Right cardiac atrium (tissue), 5 donors: Measurements from ENCODE around the gene PACS1. TPM values are rescaled to one million over a fixed set of nuclear protein-coding genes. Genes with fewer than 3 reads are reported as not detected.
"Not testable (repeated sequence)": the region's sequence is repeated elsewhere in the genome, so short reads cannot be mapped to it uniquely, and the experiment has no call there.

Experiments
- ATAC-seq, 2 donors: fragments of 200-7000 bp; cut with Tn5 transposase; one replicate each; pipeline versions ENCODE4 v1.8.0 to v1.9.1; 2020; ENCODE audit warnings: moderate library complexity in 2 of 2, mild to moderate bottlenecking in 1 of 2
- DNase-seq, 3 donors: peaks; one replicate each; pipeline ENCODE4 v3.0.0-alpha.2; 2020
- H3K27ac ChIP-seq: one replicate; pipeline ENCODE4 v1.5.1; 2013; ENCODE audit warnings: mild to moderate bottlenecking, low read length, control low read depth, moderate library complexity
- H3K27me3 ChIP-seq: one replicate; pipeline ENCODE4 v1.6.1; 2013; ENCODE audit not compliant: control insufficient read depth, insufficient read depth
- H3K4me1 ChIP-seq: one replicate; pipeline ENCODE4 v1.6.1; 2013; ENCODE audit warnings: low read length; ENCODE audit not compliant: control insufficient read depth, insufficient read depth
- H3K4me3 ChIP-seq: one replicate; pipeline ENCODE4 v1.5.1; 2013; ENCODE audit warnings: low read length, control low read depth
- H3K9me3 ChIP-seq: one replicate; pipeline ENCODE4 v1.6.1; 2013; ENCODE audit warnings: low read length; ENCODE audit not compliant: control insufficient read depth
- WGBS: extraction: QIAGEN DNeasy Blood & Tissue Kit; methylation state at CpG from one replicate; pipeline ENCODE4 v1.1.7; 2013; 5-methylcytosine and 5-hydroxymethylcytosine counted together
- intact Hi-C, 4 donors: fragments of 100-400 bp; cut with DNase I; formaldehyde crosslinking; loops; one replicate each; pipeline versions ENCODE4 v1.11.0 to v1.14.0; 2022 to 2023
- polyA plus RNA-seq: library from polyadenylated mRNA; stranded (reverse); fragments of 200-250 nt; gene quantifications from one replicate; pipeline ENCODE4 v1.2.3, GENCODE V29; 2013
- total RNA-seq, 4 donors: library from RNA; stranded (reverse); fragmentation: NEBNext Ultra II Directional; extraction: Animal tissue kit (Norgen Biotek cat#: 25700); gene quantifications; one replicate each; pipeline ENCODE4 v1.2.1, GENCODE V29; 2021
- donor health status: healthy with polysubstance abuse.
- donor health status: DM: no; HTN: yes; CAD: no.
- donor health status: DM: no; HTN: no; CAD: no.
- donor health status: DM: no; HTN: yes; CAD: no; lungs with severe emphysema.
- donor health status: DM: yes; HTN: yes; CAD: no.

Gene PACS1
- total and polyA plus RNA-seq, 5 donors, result 30.9 to 82.5 (median 52.0) TPM

- no peak overlapping the region for H3K27ac ChIP-seq
- H3K9me3 ChIP-seq, result no peaks in the 10 kb centered on the region
- intact Hi-C loops, result loop anchor here in 1 of 4 donors (10.0 kb wide), 1 partner anchor 47 kb away; no protein-coding TSS in a partner anchor
- H3K4me1 ChIP-seq, result peaks cover 5% of the 10 kb centered on the region
- DNase-seq, result no peak
- no peak for ATAC-seq
- no peak overlapping the region for H3K4me3 ChIP-seq
- WGBS, result 93% methylated on average over 3 of the region's 3 CpGs
- no peaks in the 10 kb centered on the region for H3K27me3 ChIP-seq
Measured at GRCh38 chr11:66077927-66078326, 7.9 kb downstream of the PACS1 start.

GRCh38 chr11:66078949-66079348, 8.9 kb downstream of the PACS1 start:
- intact Hi-C loops, result loop anchor here in 1 of 4 donors (10.0 kb wide), 1 partner anchor 46 kb away; no protein-coding TSS in a partner anchor
- ATAC-seq, H3K4me3 ChIP-seq, H3K4me1 ChIP-seq, H3K27me3 ChIP-seq, DNase-seq, H3K9me3 ChIP-seq, H3K27ac ChIP-seq: not testable (repeated sequence)
- 83% methylated on average over 7 of the region's 7 CpGs for WGBS

DNA sequence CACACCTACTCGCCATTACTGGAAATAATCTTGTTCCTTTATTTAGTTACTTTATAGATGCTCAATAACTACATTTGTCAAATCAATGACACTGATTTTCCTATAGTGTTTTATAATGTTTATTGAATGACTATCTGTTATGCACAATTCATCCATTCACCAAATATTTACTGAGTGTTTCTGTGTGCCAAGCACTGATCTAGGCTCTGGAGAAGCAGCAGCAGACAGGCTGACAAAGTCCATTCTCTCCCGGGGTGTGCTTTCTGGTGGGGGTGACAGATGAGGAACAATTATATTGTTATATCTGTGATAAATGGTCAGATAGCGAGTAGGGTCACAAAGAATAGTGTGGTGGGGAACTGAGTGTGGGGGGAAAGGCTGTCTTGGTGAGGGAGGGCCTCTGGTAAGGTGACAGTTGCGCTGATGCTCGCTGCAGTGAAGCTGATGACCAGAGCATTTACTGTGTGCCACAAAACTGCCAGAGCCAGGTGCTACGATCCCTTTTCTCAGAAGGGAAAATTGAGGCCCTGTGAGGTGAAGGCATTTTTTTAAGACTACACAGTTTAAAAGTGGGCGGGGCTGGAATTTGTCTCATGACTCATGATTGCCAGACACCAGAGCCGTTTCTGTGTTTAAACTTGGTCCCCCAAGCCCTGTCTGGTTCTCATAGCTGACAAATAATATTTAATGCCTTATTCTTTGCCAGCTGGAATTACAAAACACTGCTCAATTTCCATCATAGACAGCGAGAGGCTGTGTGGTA, 10.2 kb downstream of the PACS1 start:
- Histone ChIP-seq H3K4me3 (no peak overlapping the region), H3K9me3 (no peaks in the 10 kb centered on the region), H3K4me1 (peaks cover 15% of the 10 kb centered on the region), H3K27ac (peak overlapping the region; percentile 23), H3K27me3 (no peaks in the 10 kb centered on the region)
- ATAC-seq (peak; percentile 12 to 71), DNase-seq (peak in 1 of 3 donors; percentile 56)
- 74% methylated on average over 9 of the region's 9 CpGs for WGBS
- intact Hi-C loops, result no loop called here

DNA sequence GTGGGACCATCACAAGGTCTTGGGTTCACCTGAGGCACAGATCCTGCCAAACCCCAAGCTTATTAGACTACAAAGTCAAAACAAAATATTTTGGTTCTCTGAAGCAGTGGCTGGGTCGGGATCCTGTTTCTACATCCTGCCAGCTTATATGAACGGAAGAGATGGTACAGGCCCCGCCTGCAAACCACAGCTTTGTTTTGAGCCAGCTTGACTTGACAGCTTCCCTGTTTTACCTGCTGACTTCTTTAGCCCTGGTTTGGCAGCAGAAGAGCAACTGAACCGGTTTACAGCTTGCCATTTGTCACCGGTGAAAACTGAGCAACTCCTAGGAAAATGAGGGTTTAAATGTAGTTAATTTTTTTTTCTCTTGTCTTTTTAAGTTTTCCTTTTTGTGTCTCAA, 11.4 kb downstream of the PACS1 start:
- DNase-seq (peak in 2 of 3 donors; percentile 68 to 75), ATAC-seq (peak in 1 of 2 donors; percentile 36)
- no peaks in the 10 kb centered on the region for H3K27me3 ChIP-seq
- intact Hi-C loops, result no loop called here
- no peak overlapping the region for H3K4me3 ChIP-seq
- H3K4me1 ChIP-seq, result peaks cover 15% of the 10 kb centered on the region
- 41% methylated on average over 5 of the region's 5 CpGs for WGBS
- no peaks in the 10 kb centered on the region for H3K9me3 ChIP-seq
- H3K27ac ChIP-seq, result no peak overlapping the region

DNA sequence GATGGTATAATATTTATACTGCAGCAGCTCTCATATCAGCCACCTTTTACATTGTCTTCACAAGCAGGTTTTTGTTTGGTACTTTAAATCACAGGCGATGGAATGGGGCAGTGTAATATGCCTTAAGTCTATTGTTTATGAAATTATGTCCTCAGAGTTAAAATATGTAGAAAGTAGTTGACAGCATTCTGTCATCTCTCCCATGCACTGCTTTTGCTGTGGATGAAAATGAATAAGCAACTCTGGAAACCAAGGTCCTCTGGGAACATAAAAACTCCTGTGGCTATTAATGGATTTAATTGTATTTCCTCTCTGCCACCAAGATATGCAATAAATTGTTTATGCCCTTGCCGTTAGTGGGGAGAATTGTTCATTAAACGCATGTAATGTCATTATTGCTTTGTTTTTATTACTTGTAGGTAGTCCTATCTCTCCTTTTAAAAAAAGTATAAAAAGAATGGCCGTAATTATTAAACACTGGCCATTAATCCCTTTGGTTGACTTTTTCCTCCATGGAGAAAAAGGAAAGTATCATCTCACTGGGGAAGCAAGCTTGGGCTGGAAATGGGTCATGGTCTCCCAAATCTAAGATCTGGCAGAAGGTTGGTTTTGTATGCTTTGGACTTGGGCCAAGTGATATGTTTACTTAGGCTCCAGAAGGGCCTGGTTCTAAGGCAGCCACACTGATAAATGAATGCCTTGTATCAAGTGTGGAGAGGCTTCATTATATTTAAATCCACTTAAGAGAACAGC, 13.1 kb downstream of the PACS1 start:
- H3K4me3 ChIP-seq, result no peak overlapping the region
- 38% methylated on average over 4 of the region's 4 CpGs for WGBS
- H3K4me1 ChIP-seq, result peaks cover 19% of the 10 kb centered on the region
- H3K9me3 ChIP-seq, result no peaks in the 10 kb centered on the region
- no peak overlapping the region for H3K27ac ChIP-seq
- no peaks in the 10 kb centered on the region for H3K27me3 ChIP-seq
- peak in 1 of 2 donors; percentile 48 for ATAC-seq
- no peak for DNase-seq
- intact Hi-C loops, result no loop called here

- no peak overlapping the region for H3K27ac ChIP-seq
Measured at GRCh38 chr11:66083767-66084166, 13.7 kb downstream of the PACS1 start.

DNA sequence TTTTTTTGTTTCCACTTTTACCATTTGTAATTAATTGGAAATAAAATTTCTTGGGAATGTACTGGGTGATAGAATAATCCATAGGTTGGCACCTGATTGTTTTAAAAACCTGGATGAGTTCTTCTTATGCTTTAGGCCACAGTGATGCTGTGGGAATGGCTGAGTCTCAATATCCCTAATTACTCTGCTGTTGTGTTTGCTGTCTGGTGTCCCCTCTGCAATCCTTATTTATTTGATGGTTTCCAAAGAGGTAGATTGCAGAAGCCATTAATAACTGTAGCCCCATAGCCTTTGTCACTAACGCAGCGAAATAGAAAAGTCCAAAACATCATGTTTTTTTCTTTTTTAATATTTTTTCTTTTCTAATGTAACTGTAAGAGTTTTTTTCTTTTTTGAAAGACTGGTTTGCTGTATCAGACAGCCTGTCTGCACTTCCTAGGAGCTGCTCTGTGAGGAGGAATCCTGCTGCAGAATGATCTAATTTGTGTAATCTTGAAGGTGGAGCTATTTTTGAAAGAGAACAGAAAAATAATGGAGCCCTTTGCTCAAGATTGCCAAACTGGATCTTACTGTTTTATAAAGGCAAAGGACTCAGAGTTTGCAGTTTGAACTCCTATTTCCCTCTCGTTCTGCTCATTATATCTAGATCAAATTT, 14.9 kb downstream of the PACS1 start:
- H3K4me3 ChIP-seq, result no peak overlapping the region
- WGBS, result 68% methylated on average over 3 of the region's 3 CpGs

More at GRCh38 chr11:66083767-66084166, 13.7 kb downstream of the PACS1 start:
- ATAC-seq (no peak), DNase-seq (no peak)
- peaks cover 21% of the 10 kb centered on the region for H3K4me1 ChIP-seq
- no peaks in the 10 kb centered on the region for H3K27me3 ChIP-seq
- WGBS, result 88% methylated on average over 3 of the region's 3 CpGs
- no peak overlapping the region for H3K4me3 ChIP-seq
- intact Hi-C loops, result no loop called here
- H3K9me3 ChIP-seq, result no peaks in the 10 kb centered on the region

DNA sequence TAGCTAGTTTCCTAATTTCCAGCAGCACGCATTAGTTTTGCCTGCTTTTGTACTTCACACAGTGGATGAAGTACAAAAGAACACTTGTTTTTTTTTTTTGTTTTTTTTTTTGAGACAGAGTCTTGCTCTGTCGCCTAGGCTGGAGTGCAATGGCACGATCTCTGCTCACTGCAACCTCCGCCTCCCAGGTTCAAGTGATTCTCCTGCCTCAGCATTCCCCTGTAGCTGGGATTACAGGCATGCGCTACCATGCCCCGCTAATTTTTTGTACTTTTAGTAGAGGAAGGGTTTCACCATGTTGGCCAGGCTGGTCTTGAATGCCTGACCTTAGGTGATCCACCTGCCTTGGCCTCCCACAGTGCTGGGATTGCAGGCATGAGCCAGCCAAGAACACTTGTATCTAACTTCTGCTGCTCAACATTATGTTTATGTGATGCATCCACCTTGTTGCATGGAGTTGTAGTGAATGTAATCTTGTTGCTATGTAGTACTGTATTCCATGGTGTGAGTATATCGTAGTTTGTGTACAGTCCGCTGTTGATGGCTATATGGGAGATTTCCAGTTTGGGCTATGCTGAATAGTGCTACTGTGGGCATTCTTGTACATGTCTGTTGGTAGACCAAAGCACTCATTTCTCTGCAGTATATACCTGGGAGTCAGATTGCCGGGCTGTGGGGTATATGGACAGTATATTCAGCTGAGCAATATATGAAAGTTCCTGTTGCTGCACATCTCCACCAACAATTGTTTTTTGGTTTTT, 17.3 kb downstream of the PACS1 start:
- no peak for ATAC-seq

More for the DNA sequence above, 14.9 kb downstream of the PACS1 start:
- ATAC-seq (no peak), DNase-seq (no peak)
- intact Hi-C loops, result no loop called here
- Histone ChIP-seq H3K4me1 (peaks cover 21% of the 10 kb centered on the region), H3K9me3 (no peaks in the 10 kb centered on the region), H3K27me3 (no peaks in the 10 kb centered on the region), H3K27ac (no peak overlapping the region)

GRCh38 chr11:66089067-66089466, 19.0 kb downstream of the PACS1 start:
- no peak overlapping the region for H3K27ac ChIP-seq
- intact Hi-C loops, result no loop called here
- no peaks in the 10 kb centered on the region for H3K9me3 ChIP-seq
- no peaks in the 10 kb centered on the region for H3K27me3 ChIP-seq
- no peak for DNase-seq
- 87% methylated on average over 3 of the region's 3 CpGs for WGBS
- ATAC-seq, result no peak
- peaks cover 11% of the 10 kb centered on the region for H3K4me1 ChIP-seq
- H3K4me3 ChIP-seq, result no peak overlapping the region

More for the DNA sequence above, 17.3 kb downstream of the PACS1 start:
- H3K4me1 ChIP-seq, result peaks cover 16% of the 10 kb centered on the region
- 94% methylated on average over 9 of the region's 9 CpGs for WGBS
- DNase-seq, result no peak
- no peaks in the 10 kb centered on the region for H3K27me3 ChIP-seq
- intact Hi-C loops, result no loop called here
- H3K9me3 ChIP-seq, result no peaks in the 10 kb centered on the region
- H3K4me3 ChIP-seq, result no peak overlapping the region
- H3K27ac ChIP-seq, result no peak overlapping the region

DNA sequence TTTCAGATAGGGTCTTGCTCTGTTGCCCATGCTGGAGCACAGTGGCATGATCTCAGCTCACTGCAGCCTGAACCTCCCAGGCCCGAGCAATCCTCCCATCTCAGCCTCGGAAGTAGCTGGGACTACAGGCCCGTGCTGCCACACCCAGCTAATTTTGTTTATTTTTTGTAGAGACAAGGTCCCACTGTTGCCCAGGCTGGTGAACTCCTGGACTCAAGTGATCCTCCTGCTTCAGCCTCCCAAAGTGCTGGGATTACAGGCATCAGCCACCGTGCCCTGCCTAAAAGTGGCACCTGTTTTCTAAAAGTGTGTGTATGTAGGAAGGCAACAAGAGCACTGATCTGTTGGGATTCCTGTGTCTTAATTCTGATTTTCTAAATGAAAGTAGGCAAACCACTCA, 20.2 kb downstream of the PACS1 start:
- Histone ChIP-seq H3K27me3 (no peaks in the 10 kb centered on the region), H3K4me3 (no peak overlapping the region), H3K27ac (no peak overlapping the region), H3K9me3 (no peaks in the 10 kb centered on the region), H3K4me1 (peaks cover 5% of the 10 kb centered on the region)
- intact Hi-C loops, result no loop called here
- WGBS, result 90% methylated on average over 4 of the region's 4 CpGs
- no peak for ATAC-seq
- DNase-seq, result no peak
